SK-N-SH (cell line): ENCODE results near the gene TAS1R1. TPM values are rescaled to one million over a fixed set of nuclear protein-coding genes. Genes with fewer than 3 reads are reported as not detected.

Source experiments
- CTCF ChIA-PET: fragments of 300-600, 350-600 bp; formaldehyde crosslinking; extraction: SDS; loops from one replicate; lab custom pipeline; 2021; lab: Yijun Ruan, JAX
- POLR2A ChIA-PET: fragments of 350-600 bp; sonication (Branson Sonifier 250); formaldehyde crosslinking; extraction: SDS; loops from one replicate; lab custom pipeline; 2020; ENCODE audit warnings: antibody characterized with exemption, inconsistent platforms; lab: Yijun Ruan, JAX
- DNase-seq: peaks from one replicate; pipeline ENCODE4 v3.0.0; 2012
- H2AFZ ChIP-seq: fragments of 200-600 bp; sonication (generic); 2 replicates; pipeline ENCODE4 v1.8.1; 2016; ENCODE audit warnings: antibody characterized with exemption, mild to moderate bottlenecking, low read depth
- H3F3A ChIP-seq: fragments of 200-600 bp; sonication (generic); replicated peaks from 2 replicates; pipeline ENCODE3; 2016; ENCODE audit warnings: antibody characterized with exemption, mild to moderate bottlenecking; ENCODE audit not compliant: insufficient read depth
- H3K27ac ChIP-seq, 2 experiments: fragments of 200-500 bp in 1 of 2; fragments of 200-600 bp in 1 of 2; sonication (Bioruptor generic) in 1 of 2; sonication (generic), shearing (Covaris generic) in 1 of 2; 2 replicates each; pipeline versions ENCODE4 v1.5.1 to v1.6.1; 2014 to 2016; ENCODE audit warnings: low read depth in 2 of 2, inconsistent platforms in 1 of 2, low read length in 1 of 2, mild to moderate bottlenecking in 1 of 2, mixed read lengths in 1 of 2
- H3K27me3 ChIP-seq: fragments of 200-600 bp; sonication (generic), shearing (Covaris generic); 2 replicates; pipeline ENCODE4 v1.6.1; 2016; ENCODE audit warnings: mixed run types; ENCODE audit not compliant: insufficient read depth
- H3K36me3 ChIP-seq, 2 experiments: fragments of 200-500 bp in 1 of 2; fragments of 200-600 bp in 1 of 2; sonication (Bioruptor generic) in 1 of 2; sonication (generic) in 1 of 2; replicated peaks in 1 of 2; 2 replicates each; pipeline versions ENCODE3 to v1.5.1; 2014 to 2016; ENCODE audit warnings: low read length in 1 of 2, mild to moderate bottlenecking in 1 of 2; ENCODE audit not compliant: insufficient read depth in 2 of 2, control insufficient read depth in 1 of 2
- H3K4me1 ChIP-seq, 2 experiments: fragments of 200-500 bp in 1 of 2; fragments of 200-600 bp in 1 of 2; sonication (Bioruptor generic) in 1 of 2; sonication (generic), shearing (Covaris generic) in 1 of 2; 2 replicates each; pipeline versions ENCODE4 v1.5.1 to v1.6.1; 2014 to 2016; ENCODE audit warnings: low read depth in 1 of 2, low read length in 1 of 2, mixed run types in 1 of 2; ENCODE audit not compliant: insufficient read depth in 2 of 2, control insufficient read depth in 1 of 2
- H3K4me2 ChIP-seq: fragments of 200-600 bp; sonication (generic), shearing (Covaris generic); 2 replicates; pipeline ENCODE4 v1.6.1; 2017; ENCODE audit warnings: mixed run types
- H3K4me3 ChIP-seq, 2 experiments: fragments of 200-500 bp in 1 of 2; fragments of 200-600 bp in 1 of 2; sonication (Bioruptor generic) in 1 of 2; sonication (generic), shearing (Covaris generic) in 1 of 2; 2 replicates each; pipeline versions ENCODE4 v1.5.1 to v1.8.1; 2014 to 2016; ENCODE audit warnings: low read depth in 2 of 2, inconsistent platforms in 1 of 2, low read length in 1 of 2, mild to moderate bottlenecking in 1 of 2, mixed read lengths in 1 of 2, moderate library complexity in 1 of 2
- H3K79me2 ChIP-seq: fragments of 200-600 bp; sonication (generic); 2 replicates; pipeline ENCODE4 v1.8.1; 2017; ENCODE audit warnings: mild to moderate bottlenecking; ENCODE audit not compliant: insufficient read depth
- H3K9ac ChIP-seq: fragments of 200-600 bp; sonication (generic); 2 replicates; pipeline ENCODE4 v1.6.1; 2017; ENCODE audit warnings: mixed run types
- H3K9me2 ChIP-seq: fragments of 200-600 bp; sonication (generic); 2 replicates; pipeline ENCODE4 v1.6.1; 2017; ENCODE audit warnings: mixed run types
- H3K9me3 ChIP-seq: fragments of 200-600 bp; sonication (generic); 2 replicates; pipeline ENCODE4 v1.6.1; 2017; ENCODE audit warnings: mixed run types, mild to moderate bottlenecking, moderate library complexity
- H4K20me1 ChIP-seq: fragments of 200-600 bp; sonication (generic); 2 replicates; pipeline ENCODE4 v1.6.1; 2017; ENCODE audit warnings: mild to moderate bottlenecking, mixed run types; ENCODE audit not compliant: insufficient read depth
- CTCF ChIP-seq: fragments of 200-600 bp; sonication (generic); IDR thresholded peaks from 2 replicates; pipeline ENCODE4 v1.6.1; 2017; ENCODE audit warnings: antibody characterized with exemption, mild to moderate bottlenecking, moderate library complexity
- EP300 ChIP-seq, 2 experiments: IDR thresholded peaks; 2 replicates each; pipeline versions ENCODE4 v1.4.0 to v1.6.1; 2012; ENCODE audit warnings: borderline replicate concordance in 1 of 2, low read depth in 1 of 2, low read length in 1 of 2
- EZH2phosphoT487 ChIP-seq: fragments of 200-600 bp; sonication (generic); IDR thresholded peaks from 2 replicates; pipeline ENCODE4 v1.6.1; 2017; ENCODE audit warnings: low read depth, mixed run types, mild to moderate bottlenecking, antibody characterized with exemption, moderate library complexity, borderline replicate concordance
- FOSL2 ChIP-seq: IDR thresholded peaks from 2 replicates; pipeline ENCODE4 v1.4.0; 2012; ENCODE audit warnings: low read depth, mild to moderate bottlenecking, moderate library complexity, borderline replicate concordance
- FOXJ3 ChIP-seq: sonication (generic); formaldehyde crosslinking; IDR thresholded peaks from 2 replicates; pipeline ENCODE4 v1.5.1; 2020; ENCODE audit warnings: mild to moderate bottlenecking, missing genetic modification reagents
- FOXM1 ChIP-seq: IDR thresholded peaks from 2 replicates; pipeline ENCODE4 v1.4.0; 2012; ENCODE audit warnings: low read depth, mild to moderate bottlenecking
- GABPA ChIP-seq: IDR thresholded peaks from 2 replicates; pipeline ENCODE4 v1.4.0; 2012; ENCODE audit warnings: low read depth, mild to moderate bottlenecking
- MAX ChIP-seq: IDR thresholded peaks from 2 replicates; pipeline ENCODE4 v1.4.0; 2012; ENCODE audit warnings: low read depth
- MEF2A ChIP-seq: IDR thresholded peaks from 2 replicates; pipeline ENCODE4 v1.4.0; 2012; ENCODE audit warnings: low read depth, borderline replicate concordance
- MXI1 ChIP-seq: IDR thresholded peaks from 2 replicates; pipeline ENCODE4 v1.6.1; 2012; ENCODE audit warnings: mild to moderate bottlenecking, low read depth, low read length, improper control_type of control experiment
- POLR2AphosphoS5 ChIP-seq: IDR thresholded peaks from 2 replicates; pipeline ENCODE4 v1.6.1; 2012; ENCODE audit warnings: low read depth, low read length
- RCOR1 ChIP-seq: fragments of 150-350 bp; IDR thresholded peaks from 2 replicates; pipeline ENCODE4 v1.6.1; 2017; ENCODE audit warnings: antibody characterized with exemption, low read length
- RXRA ChIP-seq: IDR thresholded peaks from 2 replicates; pipeline ENCODE4 v1.4.0; 2012; ENCODE audit warnings: low read depth, mild to moderate bottlenecking, borderline replicate concordance
- TEAD4 ChIP-seq: IDR thresholded peaks from 2 replicates; pipeline ENCODE4 v1.4.0; 2012; ENCODE audit warnings: mild to moderate bottlenecking, borderline replicate concordance; ENCODE audit not compliant: insufficient read depth
- USF2 ChIP-seq: fragments of 150-350 bp; IDR thresholded peaks from 2 replicates; pipeline ENCODE4 v1.6.1; 2017; ENCODE audit warnings: antibody characterized with exemption, low read length, low read depth, borderline replicate concordance
- YY1 ChIP-seq: IDR thresholded peaks from 2 replicates; pipeline ENCODE4 v1.4.0; 2012; ENCODE audit warnings: low read depth, mild to moderate bottlenecking
- ZBTB33 ChIP-seq: IDR thresholded peaks from 2 replicates; pipeline ENCODE4 v1.4.0; 2012; ENCODE audit warnings: low read depth, borderline replicate concordance
- WGBS: methylation state at CpG from one replicate; pipeline ENCODE4 v1.1.6; 2017; ENCODE audit warnings: low lambda C conversion rate; 5-methylcytosine and 5-hydroxymethylcytosine counted together
- polyA plus RNA-seq, 3 experiments: library from polyadenylated mRNA; depleted of rRNA; stranded (reverse); fragments of >200 nt; gene quantifications; 2 replicates each; pipeline ENCODE4 v1.2.3, GENCODE V29; 2012

TAS1R1 gene
- polyA plus RNA-seq, 1 of the 3 experiments (the other 2 are of a cell fraction): not detected

- Histone ChIP-seq H3K4me2 (no peak overlapping the region), H3F3A (no peaks in the 10 kb centered on the region), H3K27me3 (no peaks in the 10 kb centered on the region), H3K36me3 (no peaks in the 10 kb centered on the region), H3K9ac (no peak overlapping the region), H3K4me1 (peaks cover 0 to 3% of the 10 kb centered on the region in 2 experiments; a peak in 1 of 4 replicates), H3K79me2 (no peaks in the 10 kb centered on the region), H3K4me3 (no peak overlapping the region), H2AFZ (no peak overlapping the region), H3K9me2 (no peaks in the 10 kb centered on the region), H3K27ac (no peak overlapping the region), H3K9me3 (no peaks in the 10 kb centered on the region), H4K20me1 (no peaks in the 10 kb centered on the region)
- TF ChIP-seq CTCF (no peak), ZBTB33 (no peak), RXRA (no peak), MXI1 (no peak), MAX (no peak)
- POLR2A ChIA-PET: no interaction called here
- no peak for DNase-seq
- CTCF ChIA-PET: interaction anchor here (1.0 to 1.5 kb wide), 3 partner anchors 29 to 86 kb away, joined by 3 read pairs; no protein-coding TSS in a partner anchor
- 70% methylated on average over 9 of the region's 9 CpGs for WGBS
Measured at GRCh38 chr1:6560267-6560666, 5.2 kb downstream of the TAS1R1 start.

- no peaks in the 10 kb centered on the region for H3K9me2 ChIP-seq
- POLR2A ChIA-PET: interaction anchor here (0.6 kb wide), 1 partner anchor 363 kb away, joined by 3 read pairs; the partner anchor contains the start of gene RNF207
- H3K9ac ChIP-seq: no peak overlapping the region
- no peak for DNase-seq
- H4K20me1 ChIP-seq: no peaks in the 10 kb centered on the region
- H3K27ac ChIP-seq: no peak overlapping the region
- no peaks in the 10 kb centered on the region for H3K9me3 ChIP-seq
- no peak overlapping the region for H2AFZ ChIP-seq
- H3K4me1 ChIP-seq: no peaks in the 10 kb centered on the region
- H3K27me3 ChIP-seq: no peaks in the 10 kb centered on the region; the same call in 1 of the 2 replicates
- CTCF ChIA-PET: interaction anchor here (0.8 to 2.6 kb wide), 2 partner anchors 15 to 131 kb away, joined by 3 to 13 read pairs; partner anchors contain the start of genes NOL9 and TAS1R1
- no peaks in the 10 kb centered on the region for H3F3A ChIP-seq
- no peaks in the 10 kb centered on the region for H3K36me3 ChIP-seq
- H3K79me2 ChIP-seq: no peaks in the 10 kb centered on the region
- H3K4me2 ChIP-seq: no peak overlapping the region
- no peak overlapping the region for H3K4me3 ChIP-seq
- 68% methylated on average over 11 of the region's 11 CpGs for WGBS
- no peak for TF ChIP-seq TEAD4
- no peak for TF ChIP-seq EP300 (IDR thresholded peaks at IDR 0.05; ENCODE audit: borderline replicate concordance in 1 of 2, low read depth in 1 of 2, low read length in 1 of 2)
- no peak for TF ChIP-seq USF2
- TF ChIP-seq EZH2phosphoT487: no peak
- TF ChIP-seq YY1: no peak
- TF ChIP-seq FOSL2: no peak
- TF ChIP-seq MEF2A: no peak
- no peak for TF ChIP-seq FOXJ3 (CRISPR knock-in tag)
- TF ChIP-seq CTCF: no peak
- no peak for TF ChIP-seq POLR2AphosphoS5
- no peak for TF ChIP-seq RCOR1
- no peak for TF ChIP-seq FOXM1
- TF ChIP-seq GABPA: no peak
Measured at GRCh38 chr1:6569033-6569432, 13.9 kb downstream of the TAS1R1 start.
